ENCODE measurements around the gene CMSS1. TPM values are rescaled to one million over a fixed set of nuclear protein-coding genes. Genes with fewer than 3 reads are reported as not detected.
"Not testable (repeated sequence)": the region's sequence is repeated elsewhere in the genome, so short reads cannot be mapped to it uniquely, and the experiment has no call there.

The CMSS1 gene
- total RNA-seq, 4 donors from 2014 or later = 11.2 to 16.3 (median 14.1) TPM

GRCh38 chr3:100087198-100087597, 269.5 kb downstream of the CMSS1 start:
- peak overlapping the region; percentile 1 to 64 (median 48) for H3K27ac ChIP-seq (replicated peaks in 1 of 4)
- DNase-seq (ENCODE audit: extremely low spot score) = no peak
- TF ChIP-seq POLR2A (IDR thresholded peaks at IDR 0.05; ENCODE audit: low read depth) (no peak), EP300 (IDR thresholded peaks at IDR 0.05) (no peak), POLR2AphosphoS5 (IDR thresholded peaks at IDR 0.05) (no peak), CTCF (IDR thresholded peaks at IDR 0.05) (no peak)
- peaks cover 20 to 50% (median 37%) of the 10 kb centered on the region in 4 donors for H3K4me1 ChIP-seq
- no peaks in the 10 kb centered on the region for H3K9me3 ChIP-seq
- no peaks in the 10 kb centered on the region for H3K27me3 ChIP-seq
- H3K36me3 ChIP-seq = no peaks in the 10 kb centered on the region
- intact Hi-C loops (cut with DNase I) = no loop called here
- no peak overlapping the region for H3K4me3 ChIP-seq

GRCh38 chr3:100088735-100089368, 271.2 kb downstream of the CMSS1 start:
- WGBS = 95% methylated on average over 2 of the region's 2 CpGs
- Histone ChIP-seq H3K36me3 (no peaks in the 10 kb centered on the region), H3K4me3 (no peak overlapping the region), H3K27ac (replicated peaks in 1 of 4) (no peak overlapping the region), H3K4me1 (peaks cover 20 to 48% (median 37%) of the 10 kb centered on the region in 4 donors), H3K9me3 (no peaks in the 10 kb centered on the region), H3K27me3 (no peaks in the 10 kb centered on the region)
- intact Hi-C loops (cut with DNase I) = no loop called here
- TF ChIP-seq EP300 (IDR thresholded peaks at IDR 0.05) (no peak), POLR2AphosphoS5 (IDR thresholded peaks at IDR 0.05) (no peak)
- DNase-seq (ENCODE audit: extremely low spot score) = no peak

GRCh38 chr3:100089812-100090668, 272.4 kb downstream of the CMSS1 start:
- DNase-seq (ENCODE audit: extremely low spot score) = no peak
- intact Hi-C loops (cut with DNase I) = no loop called here

DNA sequence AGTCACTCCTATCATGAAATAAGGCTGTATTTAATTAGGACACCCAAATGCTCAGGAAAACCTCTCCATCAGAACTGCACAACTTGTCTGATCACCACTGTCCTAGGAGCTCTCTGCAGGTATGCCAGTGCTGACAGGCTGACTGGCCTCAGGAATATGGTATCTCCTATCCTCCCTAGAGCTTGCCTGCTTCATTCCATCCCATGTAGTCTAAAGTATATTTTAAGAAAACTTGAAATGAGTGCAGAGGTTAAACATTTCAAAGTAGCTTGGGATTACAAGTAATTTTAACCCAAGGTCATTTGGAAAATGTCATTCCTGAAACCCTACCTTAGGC, 273.0 kb downstream of the CMSS1 start:
- Histone ChIP-seq H3K27ac (replicated peaks in 1 of 4) (no peak overlapping the region), H3K4me1 (peaks cover 16 to 36% (median 25%) of the 10 kb centered on the region in 4 donors), H3K27me3 (no peaks in the 10 kb centered on the region), H3K36me3 (no peaks in the 10 kb centered on the region), H3K4me3 (no peak overlapping the region), H3K9me3 (no peaks in the 10 kb centered on the region)
- intact Hi-C loops (cut with DNase I) = no loop called here
- DNase-seq (ENCODE audit: extremely low spot score) = no peak
- TF ChIP-seq EP300 (IDR thresholded peaks at IDR 0.05) (no peak), POLR2AphosphoS5 (IDR thresholded peaks at IDR 0.05) (no peak), POLR2A (IDR thresholded peaks at IDR 0.05; ENCODE audit: low read depth) (no peak), CTCF (IDR thresholded peaks at IDR 0.05) (no peak)

More at GRCh38 chr3:100089812-100090668, 272.4 kb downstream of the CMSS1 start:
- no peak overlapping the region for H3K27ac ChIP-seq (replicated peaks in 1 of 4)
- H3K27me3 ChIP-seq = no peaks in the 10 kb centered on the region
- H3K36me3 ChIP-seq = no peaks in the 10 kb centered on the region
- peaks cover 20 to 42% (median 31%) of the 10 kb centered on the region in 4 donors for H3K4me1 ChIP-seq
- no peaks in the 10 kb centered on the region for H3K9me3 ChIP-seq
- no peak overlapping the region for H3K4me3 ChIP-seq
- WGBS = 79% methylated on average over 7 of the region's 7 CpGs
- TF ChIP-seq POLR2A (IDR thresholded peaks at IDR 0.05; ENCODE audit: low read depth) (no peak), EP300 (IDR thresholded peaks at IDR 0.05) (no peak), CTCF (IDR thresholded peaks at IDR 0.05) (peak in 2 of 3 experiments; percentile 14 to 34)

DNA sequence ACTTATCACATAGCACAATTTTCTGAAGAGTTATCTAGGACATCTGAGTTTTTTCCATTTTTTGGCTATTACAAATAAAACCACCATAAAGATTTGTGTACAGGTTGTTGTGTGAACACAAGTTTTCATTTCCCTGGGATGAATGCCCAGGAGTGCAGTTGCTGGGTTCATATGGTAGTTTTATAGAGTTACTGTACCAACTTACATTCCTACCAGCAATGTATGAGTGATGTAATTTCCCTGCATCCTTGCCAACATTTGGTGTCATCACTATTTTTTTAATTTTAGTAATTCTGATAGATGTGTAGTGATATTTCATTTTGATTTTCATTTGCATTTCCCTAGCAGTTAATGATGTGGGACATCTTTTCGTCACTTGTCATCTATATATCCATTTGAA, 276.2 kb downstream of the CMSS1 start:
- Histone ChIP-seq H3K27ac (replicated peaks in 1 of 4) (no peak overlapping the region), H3K36me3 (no peaks in the 10 kb centered on the region), H3K27me3 (no peaks in the 10 kb centered on the region), H3K9me3 (no peaks in the 10 kb centered on the region), H3K4me1 (peaks cover 18 to 39% (median 22%) of the 10 kb centered on the region in 4 donors), H3K4me3 (no peak overlapping the region)
- no peak for TF ChIP-seq POLR2A (IDR thresholded peaks at IDR 0.05; ENCODE audit: low read depth)
- TF ChIP-seq CTCF (IDR thresholded peaks at IDR 0.05) = no peak
- no peak for TF ChIP-seq EP300 (IDR thresholded peaks at IDR 0.05)
- TF ChIP-seq POLR2AphosphoS5 (IDR thresholded peaks at IDR 0.05) = no peak
- DNase-seq (ENCODE audit: extremely low spot score) = no peak
- WGBS = 100% methylated on average over 1 of the region's 1 CpG
- intact Hi-C loops (cut with DNase I) = no loop called here

- H3K4me3 ChIP-seq; H3K36me3 ChIP-seq; H3K9me3 ChIP-seq; H3K27me3 ChIP-seq; H3K27ac ChIP-seq (replicated peaks in 1 of 4); DNase-seq (ENCODE audit: extremely low spot score); intact Hi-C loops (cut with DNase I): not testable (repeated sequence)
- peaks cover 15 to 32% (median 26%) of the 10 kb centered on the region in 4 donors for H3K4me1 ChIP-seq
- 97% methylated on average over 1 of the region's 1 CpG for whole genome bisulfite sequencing
Observed at GRCh38 chr3:100096286-100096685, 278.6 kb downstream of the CMSS1 start.

Measured in esophagus muscularis mucosa (tissue), 4 donors.